Tibial artery (tissue), 4 donors: ENCODE measurements around the gene PPP2R5A.
A peak's percentile ranks its signal among the peaks of the same experiment; 100 is the strongest.

Experiments
- DNase-seq, 2 donors: peaks; one replicate each; pipeline ENCODE4 v3.0.0-alpha.2; 2019
- H3K27ac ChIP-seq, 2 donors: fragments of 200-600 bp; sonication (generic) in 1 of 2; 1 replicate in 1 of 2; 2 replicates in 1 of 2; pipeline ENCODE4 v1.5.1; 2018 to 2019; ENCODE audit warnings: mild to moderate bottlenecking in 1 of 2
- H3K27me3 ChIP-seq, 2 donors: fragments of 200-600 bp; sonication (generic) in 1 of 2; one replicate each; pipeline versions ENCODE4 v1.5.1 to v1.6.0; 2016 to 2019
- H3K36me3 ChIP-seq, 3 donors: fragments of 200-600 bp; sonication (generic) in 2 of 3; one replicate each; pipeline ENCODE4 v1.5.1; 2016 to 2019; ENCODE audit warnings: mild to moderate bottlenecking in 2 of 3
- H3K4me1 ChIP-seq, 4 donors: fragments of 200-600 bp; sonication (generic) in 2 of 4; 1 replicate in 3 of 4; 2 replicates in 1 of 4; pipeline ENCODE4 v1.5.1; 2016 to 2019
- H3K4me3 ChIP-seq, 2 donors: fragments of 200-600 bp; sonication (generic) in 1 of 2; 1 replicate in 1 of 2; 2 replicates in 1 of 2; pipeline ENCODE4 v1.5.1; 2018 to 2019; ENCODE audit warnings: mild to moderate bottlenecking in 2 of 2
- H3K9me3 ChIP-seq, 3 donors: fragments of 200-600 bp; sonication (generic) in 1 of 3; one replicate each; pipeline ENCODE4 v1.5.1; 2016 to 2019
- CTCF ChIP-seq, 2 experiments: fragments of 200-600 bp in 1 of 2; fragments of 450-650 bp in 1 of 2; IDR thresholded peaks; one replicate each; pipeline ENCODE4 v1.5.1; 2017 to 2019; ENCODE audit warnings: antibody characterized with exemption in 2 of 2, mild to moderate bottlenecking in 1 of 2, moderate library complexity in 1 of 2
- intact Hi-C: fragments of 100-400 bp; cut with DNase I; formaldehyde crosslinking; loops from one replicate; pipeline ENCODE4 v1.15.0; 2023; ENCODE audit warnings: low total_unique reads

Gene PPP2R5A

GRCh38 chr1:212310383-212310782, 25.2 kb downstream of the PPP2R5A start:
- Histone ChIP-seq H3K4me3 (no peak overlapping the region), H3K27me3 (no peaks in the 10 kb centered on the region), H3K9me3 (peaks cover 0 to 6% (median 0%) of the 10 kb centered on the region in 3 donors), H3K27ac (peak overlapping the region in 1 of 2 donors; percentile 35), H3K36me3 (peaks cover 0 to 6% (median 0%) of the 10 kb centered on the region in 3 donors), H3K4me1 (peaks cover 0 to 61% (median 13%) of the 10 kb centered on the region in 4 donors)
- DNase-seq = no peak
- no peak for TF ChIP-seq CTCF (IDR thresholded peaks at IDR 0.05)
- intact Hi-C loops = no loop called here

GRCh38 chr1:212311836-212312497, 26.8 kb downstream of the PPP2R5A start:
- peaks cover 0 to 57% (median 15%) of the 10 kb centered on the region in 4 donors for H3K4me1 ChIP-seq

GRCh38 chr1:212313616-212314015, 28.4 kb downstream of the PPP2R5A start:
- Histone ChIP-seq H3K9me3 (peaks cover 0 to 6% (median 0%) of the 10 kb centered on the region in 3 donors), H3K36me3 (peaks cover 0 to 6% (median 0%) of the 10 kb centered on the region in 3 donors), H3K27ac (peak overlapping the region; percentile 13 to 35), H3K4me1 (peaks cover 0 to 61% (median 15%) of the 10 kb centered on the region in 4 donors), H3K27me3 (no peaks in the 10 kb centered on the region), H3K4me3 (no peak overlapping the region)
- no peak for TF ChIP-seq CTCF (IDR thresholded peaks at IDR 0.05)
- no peak for DNase-seq
- intact Hi-C loops = no loop called here

More at GRCh38 chr1:212311836-212312497, 26.8 kb downstream of the PPP2R5A start:
- no peak overlapping the region for H3K27ac ChIP-seq
- no peaks in the 10 kb centered on the region for H3K27me3 ChIP-seq
- no peak for TF ChIP-seq CTCF (IDR thresholded peaks at IDR 0.05)
- DNase-seq = no peak
- H3K36me3 ChIP-seq = peaks cover 0 to 6% (median 0%) of the 10 kb centered on the region in 3 donors
- H3K9me3 ChIP-seq = peaks cover 0 to 6% (median 0%) of the 10 kb centered on the region in 3 donors
- H3K4me3 ChIP-seq = no peak overlapping the region
- intact Hi-C loops = no loop called here

- intact Hi-C loops = no loop called here
- peaks cover 0 to 59% (median 13%) of the 10 kb centered on the region in 4 donors for H3K4me1 ChIP-seq
Measured at GRCh38 chr1:212315184-212315583, 30.0 kb downstream of the PPP2R5A start.

GRCh38 chr1:212315907-212316306, 30.7 kb downstream of the PPP2R5A start:
- peaks cover 0 to 6% (median 0%) of the 10 kb centered on the region in 3 donors for H3K9me3 ChIP-seq
- H3K36me3 ChIP-seq = no peaks in the 10 kb centered on the region
- H3K4me1 ChIP-seq = peaks cover 0 to 51% (median 10%) of the 10 kb centered on the region in 4 donors
- peak in 1 of 2 experiments; percentile 8 for TF ChIP-seq CTCF (IDR thresholded peaks at IDR 0.05)
- intact Hi-C loops = no loop called here
- no peaks in the 10 kb centered on the region for H3K27me3 ChIP-seq
- no peak for DNase-seq
- H3K27ac ChIP-seq = no peak overlapping the region
- no peak overlapping the region for H3K4me3 ChIP-seq

More at GRCh38 chr1:212315184-212315583, 30.0 kb downstream of the PPP2R5A start:
- Histone ChIP-seq H3K36me3 (no peaks in the 10 kb centered on the region), H3K9me3 (peaks cover 0 to 6% (median 0%) of the 10 kb centered on the region in 3 donors), H3K27ac (no peak overlapping the region), H3K27me3 (no peaks in the 10 kb centered on the region), H3K4me3 (no peak overlapping the region)
- DNase-seq = no peak
- TF ChIP-seq CTCF (IDR thresholded peaks at IDR 0.05) = no peak
